CD4-positive, CD25-positive, alpha-beta regulatory T cell (primary cell): Measurements from ENCODE around the gene CERS6. TPM values are rescaled to one million over a fixed set of nuclear protein-coding genes. Genes with fewer than 3 reads are reported as not detected.

Experiments used
- ATAC-seq, 2 donors: fragments of 150-1000 bp; cut with Tn5 transposase; one replicate each; pipeline ENCODE4 v1.10.0; 2021; ENCODE audit warnings: low read depth in 2 of 2, moderate number of reproducible peaks in 2 of 2, moderate library complexity in 1 of 2
- DNase-seq, 3 donors: peaks; one replicate each; pipeline versions ENCODE4 v3.0.0 to v3.0.0-alpha.2; 2012 to 2022; ENCODE audit warnings: mixed read lengths in 1 of 3
- H3K27ac ChIP-seq: one replicate; pipeline ENCODE4 v1.7.0; 2013; ENCODE audit warnings: mild to moderate bottlenecking, low read length; ENCODE audit not compliant: insufficient read depth, poor library complexity, severe bottlenecking
- H3K27me3 ChIP-seq: one replicate; pipeline ENCODE4 v1.7.0; 2013; ENCODE audit warnings: low read length; ENCODE audit not compliant: control insufficient read depth, insufficient read depth
- H3K36me3 ChIP-seq: one replicate; pipeline ENCODE4 v1.7.0; 2013; ENCODE audit warnings: mild to moderate bottlenecking, low read length, moderate library complexity; ENCODE audit not compliant: control insufficient read depth, insufficient read depth
- H3K4me1 ChIP-seq: 2 replicates; pipeline ENCODE4 v1.7.0; 2013; ENCODE audit warnings: mild to moderate bottlenecking, low read length; ENCODE audit not compliant: insufficient read depth, control insufficient read depth, poor library complexity, severe bottlenecking
- H3K4me3 ChIP-seq: one replicate; pipeline ENCODE4 v1.7.0; 2013; ENCODE audit warnings: low read depth, mild to moderate bottlenecking, low read length, moderate library complexity
- H3K9me3 ChIP-seq, 2 experiments: 1 replicate in 1 of 2; 2 replicates in 1 of 2; pipeline ENCODE4 v1.7.0; 2013; ENCODE audit warnings: low read length in 2 of 2, mild to moderate bottlenecking in 1 of 2, moderate library complexity in 1 of 2; ENCODE audit not compliant: control insufficient read depth in 2 of 2
- H3K27ac Mint-ChIP-seq, 3 donors: one replicate each; pipeline ENCODE4 v1.8.0; 2020 to 2022; ENCODE audit warnings: mild to moderate bottlenecking in 3 of 3, mixed read lengths in 3 of 3, moderate library complexity in 2 of 3
- H3K27me3 Mint-ChIP-seq: one replicate; pipeline ENCODE4 v1.8.0; 2022; ENCODE audit warnings: mild to moderate bottlenecking, mixed read lengths
- H3K36me3 Mint-ChIP-seq: one replicate; pipeline ENCODE4 v1.8.0; 2020; ENCODE audit warnings: mixed read lengths
- H3K4me1 Mint-ChIP-seq, 4 donors: one replicate each; pipeline ENCODE4 v1.8.0; 2020 to 2022; ENCODE audit warnings: mixed read lengths in 4 of 4, mild to moderate bottlenecking in 1 of 4
- H3K4me3 Mint-ChIP-seq, 4 donors: one replicate each; pipeline ENCODE4 v1.8.0; 2020 to 2022; ENCODE audit warnings: mild to moderate bottlenecking in 4 of 4, mixed read lengths in 4 of 4, moderate library complexity in 3 of 4
- H3K9me3 Mint-ChIP-seq, 7 donors: one replicate each; pipeline ENCODE4 v1.8.0; 2020 to 2022; ENCODE audit warnings: mixed read lengths in 7 of 7, mild to moderate bottlenecking in 3 of 7, moderate library complexity in 2 of 7
- polyA plus RNA-seq, 4 donors: library from polyadenylated mRNA; unstranded; fragments of 300-500 nt; fragmentation: Illumina TruSeq; gene quantifications; one replicate each; pipeline ENCODE4 v1.2.3, GENCODE V29; 2021
- total RNA-seq: library from RNA; stranded (reverse); gene quantifications from one replicate; pipeline ENCODE4 v1.2.3, GENCODE V29; 2022

Gene CERS6
- total and polyA plus RNA-seq, 5 donors from 2014 or later = 1.3 to 5.3 (median 3.6) TPM

DNA sequence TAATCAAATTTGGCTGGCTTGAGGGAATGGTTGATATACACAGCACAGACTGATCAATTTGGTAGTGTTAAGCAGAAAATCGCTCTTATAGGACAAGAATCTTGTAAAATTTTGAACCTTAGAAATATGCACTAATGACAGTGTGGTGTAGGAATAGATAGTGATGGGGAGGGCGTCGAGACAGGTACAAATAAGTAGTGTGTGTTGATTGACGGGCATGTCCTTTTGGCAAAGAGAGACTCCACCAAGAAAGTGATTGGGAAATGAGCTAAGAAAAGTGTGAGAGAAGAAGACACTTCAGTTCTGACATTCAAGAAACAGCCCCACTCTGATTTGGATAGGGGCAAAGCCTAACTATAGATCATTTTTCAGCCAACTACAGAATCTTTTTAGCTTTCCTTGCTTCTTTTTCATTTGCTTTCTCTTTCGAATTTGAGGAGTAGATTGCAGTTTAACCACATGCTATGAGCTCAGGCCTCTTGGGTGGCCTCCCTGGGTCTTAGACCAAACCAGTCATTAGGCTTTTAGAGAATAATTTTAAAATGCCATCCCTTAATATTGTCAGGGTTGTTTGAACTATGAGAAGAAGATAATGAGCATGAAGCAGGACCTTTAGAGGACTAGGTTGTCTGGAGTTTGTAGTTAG, 127.1 kb downstream of the CERS6 start:
- Histone ChIP-seq H3K27me3 (no peaks in the 10 kb centered on the region), H3K4me1 (peaks cover 8% of the 10 kb centered on the region), H3K4me3 (no peak overlapping the region), H3K27ac (no peak overlapping the region), H3K9me3 (no peaks in the 10 kb centered on the region), H3K36me3 (no peaks in the 10 kb centered on the region)
- ATAC-seq (no peak), DNase-seq (peak in 1 of 3 donors; percentile 27)
- H3K9me3 Mint-ChIP-seq = no peaks in the 10 kb centered on the region
- peak overlapping the region in 1 of 4 donors; percentile 12 for H3K4me3 Mint-ChIP-seq
- H3K27ac Mint-ChIP-seq = peak overlapping the region in 2 of 3 donors; percentile 18 to 34
- H3K4me1 Mint-ChIP-seq = peaks cover 4 to 50% (median 23%) of the 10 kb centered on the region in 4 donors
- H3K36me3 Mint-ChIP-seq = no peaks in the 10 kb centered on the region
- H3K27me3 Mint-ChIP-seq = no peaks in the 10 kb centered on the region

DNA sequence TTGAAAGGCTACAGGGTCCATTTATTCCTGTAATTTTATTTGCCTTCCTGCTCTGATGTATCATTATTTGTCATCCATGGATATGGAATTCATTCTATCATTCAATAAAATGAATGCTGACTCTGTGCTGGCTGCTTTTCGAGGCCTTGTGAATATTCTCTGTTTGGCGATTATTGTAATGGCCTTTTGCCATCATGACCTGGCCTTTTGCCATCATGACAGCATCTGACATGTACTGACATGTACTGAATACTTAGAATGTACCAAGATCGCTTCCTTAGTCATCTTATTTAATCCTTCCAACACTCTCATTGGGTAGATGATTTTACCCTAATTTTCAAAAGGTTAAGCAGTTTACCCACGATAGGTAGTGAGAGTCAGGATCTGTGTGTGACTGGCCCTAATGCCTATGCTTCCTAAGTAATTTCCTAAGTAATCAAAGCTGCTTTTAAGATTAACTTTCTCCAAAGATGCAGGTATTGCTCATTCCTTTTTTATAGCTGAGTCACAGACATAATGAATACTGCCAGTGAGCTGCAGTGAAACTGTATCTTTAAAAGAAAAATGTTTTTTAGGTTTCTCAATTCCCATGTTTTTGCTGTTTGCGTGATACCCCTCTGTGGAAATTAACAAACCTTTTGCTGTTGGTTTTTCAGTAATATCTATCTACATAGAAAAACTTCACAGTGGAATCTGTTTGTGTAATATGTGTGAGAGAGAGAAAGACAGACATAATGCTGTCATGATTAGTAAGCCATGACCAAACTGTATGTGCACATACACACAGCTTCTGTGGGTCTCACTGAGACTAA, 127.8 kb downstream of the CERS6 start:
- H3K27ac ChIP-seq = no peak overlapping the region
- ATAC-seq = no peak
- DNase-seq = no peak
- no peaks in the 10 kb centered on the region for H3K27me3 ChIP-seq
- no peaks in the 10 kb centered on the region for H3K36me3 ChIP-seq
- no peak overlapping the region for H3K4me3 ChIP-seq
- no peaks in the 10 kb centered on the region for H3K9me3 ChIP-seq
- Mint-ChIP-seq H3K4me3 (no peak overlapping the region), H3K36me3 (no peaks in the 10 kb centered on the region), H3K27ac (peak overlapping the region; percentile 17 to 41 (median 34)), H3K9me3 (no peaks in the 10 kb centered on the region), H3K4me1 (peaks cover 4 to 48% (median 23%) of the 10 kb centered on the region in 4 donors), H3K27me3 (no peaks in the 10 kb centered on the region)
- H3K4me1 ChIP-seq = peaks cover 8% of the 10 kb centered on the region

DNA sequence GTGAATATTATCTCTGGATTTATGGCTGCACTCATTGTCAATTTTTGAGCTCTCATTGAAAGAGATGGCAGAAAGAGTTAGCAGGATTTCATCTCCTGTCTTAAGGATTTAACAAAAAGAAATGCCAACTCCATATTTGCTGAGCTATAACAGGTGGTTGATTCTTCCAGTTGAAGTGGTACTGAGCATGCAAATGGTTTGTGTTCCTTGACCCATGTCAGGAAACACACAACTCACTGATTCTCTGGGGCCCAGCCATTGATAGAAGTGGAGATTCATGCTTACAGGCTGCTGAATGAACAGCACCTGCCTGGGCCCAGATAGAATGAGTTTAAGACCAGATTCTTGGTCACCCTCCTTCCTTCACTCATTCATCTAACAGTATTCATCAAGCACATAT, 128.8 kb downstream of the CERS6 start:
- DNase-seq (no peak), ATAC-seq (no peak)
- Histone ChIP-seq H3K36me3 (no peaks in the 10 kb centered on the region), H3K4me3 (no peak overlapping the region), H3K27ac (no peak overlapping the region), H3K27me3 (no peaks in the 10 kb centered on the region), H3K4me1 (peaks cover 8% of the 10 kb centered on the region), H3K9me3 (no peaks in the 10 kb centered on the region)
- H3K9me3 Mint-ChIP-seq = no peaks in the 10 kb centered on the region
- H3K27ac Mint-ChIP-seq = no peak overlapping the region
- H3K4me3 Mint-ChIP-seq = no peak overlapping the region
- H3K36me3 Mint-ChIP-seq = no peaks in the 10 kb centered on the region
- no peaks in the 10 kb centered on the region for H3K27me3 Mint-ChIP-seq
- peaks cover 4 to 45% (median 22%) of the 10 kb centered on the region in 4 donors for H3K4me1 Mint-ChIP-seq

DNA sequence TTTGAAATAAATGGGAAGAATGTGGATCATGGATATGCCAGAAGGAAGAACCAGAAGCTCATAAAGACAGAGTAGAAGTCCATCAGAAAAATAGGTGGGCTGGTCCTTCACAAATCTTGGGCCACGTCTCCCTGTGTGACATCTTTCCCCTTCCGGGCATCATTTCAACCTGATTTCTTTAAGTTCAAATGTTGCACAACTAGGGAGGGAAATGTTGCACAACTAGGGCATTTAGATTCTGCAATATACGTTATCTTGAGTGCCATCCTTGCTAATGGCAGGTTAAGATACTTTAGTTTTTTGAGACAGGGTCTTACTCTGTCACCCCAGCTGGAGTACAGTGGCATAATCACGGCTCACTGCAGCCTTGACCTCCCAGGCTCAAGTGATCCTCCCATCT, 129.6 kb downstream of the CERS6 start:
- no peaks in the 10 kb centered on the region for H3K36me3 Mint-ChIP-seq
- H3K27ac Mint-ChIP-seq = no peak overlapping the region
- peaks cover under 1 to 42% (median 20%) of the 10 kb centered on the region in 4 donors for H3K4me1 Mint-ChIP-seq
- no peak for ATAC-seq
- no peaks in the 10 kb centered on the region for H3K9me3 Mint-ChIP-seq
- DNase-seq = no peak
- Histone ChIP-seq H3K4me3 (no peak overlapping the region), H3K27me3 (no peaks in the 10 kb centered on the region), H3K36me3 (no peaks in the 10 kb centered on the region), H3K4me1 (peaks cover 8% of the 10 kb centered on the region), H3K27ac (no peak overlapping the region), H3K9me3 (no peaks in the 10 kb centered on the region)
- no peak overlapping the region for H3K4me3 Mint-ChIP-seq
- H3K27me3 Mint-ChIP-seq = no peaks in the 10 kb centered on the region

DNA sequence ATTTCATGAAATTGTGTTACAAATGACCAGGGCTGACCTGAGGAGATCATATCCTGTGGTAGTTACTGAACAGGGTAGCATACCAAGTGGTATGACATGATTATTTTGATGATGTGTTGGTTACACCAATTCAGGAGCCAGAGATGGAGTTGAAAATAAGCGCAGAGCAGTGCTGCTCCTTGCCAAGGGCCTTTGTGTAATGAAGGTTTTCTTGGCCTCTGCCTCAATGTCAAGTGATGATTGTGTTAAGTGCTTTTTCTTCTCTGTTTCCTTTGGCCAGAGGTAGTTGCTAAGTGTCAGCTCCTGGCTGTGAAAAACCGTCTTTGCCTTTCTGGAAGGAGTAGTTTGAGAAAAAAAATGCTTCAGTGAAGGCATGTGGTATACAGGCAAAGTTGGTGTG, 131.2 kb downstream of the CERS6 start:
- Mint-ChIP-seq H3K27ac (no peak overlapping the region), H3K27me3 (no peaks in the 10 kb centered on the region), H3K9me3 (peaks cover 0 to 2% (median 0%) of the 10 kb centered on the region in 7 donors), H3K4me1 (peaks cover 0 to 27% (median 13%) of the 10 kb centered on the region in 4 donors), H3K4me3 (no peak overlapping the region), H3K36me3 (no peaks in the 10 kb centered on the region)
- Histone ChIP-seq H3K27me3 (no peaks in the 10 kb centered on the region), H3K4me3 (no peak overlapping the region), H3K36me3 (no peaks in the 10 kb centered on the region), H3K4me1 (peaks cover under 1% of the 10 kb centered on the region), H3K27ac (no peak overlapping the region), H3K9me3 (no peaks in the 10 kb centered on the region)
- no peak for ATAC-seq
- no peak for DNase-seq

DNA sequence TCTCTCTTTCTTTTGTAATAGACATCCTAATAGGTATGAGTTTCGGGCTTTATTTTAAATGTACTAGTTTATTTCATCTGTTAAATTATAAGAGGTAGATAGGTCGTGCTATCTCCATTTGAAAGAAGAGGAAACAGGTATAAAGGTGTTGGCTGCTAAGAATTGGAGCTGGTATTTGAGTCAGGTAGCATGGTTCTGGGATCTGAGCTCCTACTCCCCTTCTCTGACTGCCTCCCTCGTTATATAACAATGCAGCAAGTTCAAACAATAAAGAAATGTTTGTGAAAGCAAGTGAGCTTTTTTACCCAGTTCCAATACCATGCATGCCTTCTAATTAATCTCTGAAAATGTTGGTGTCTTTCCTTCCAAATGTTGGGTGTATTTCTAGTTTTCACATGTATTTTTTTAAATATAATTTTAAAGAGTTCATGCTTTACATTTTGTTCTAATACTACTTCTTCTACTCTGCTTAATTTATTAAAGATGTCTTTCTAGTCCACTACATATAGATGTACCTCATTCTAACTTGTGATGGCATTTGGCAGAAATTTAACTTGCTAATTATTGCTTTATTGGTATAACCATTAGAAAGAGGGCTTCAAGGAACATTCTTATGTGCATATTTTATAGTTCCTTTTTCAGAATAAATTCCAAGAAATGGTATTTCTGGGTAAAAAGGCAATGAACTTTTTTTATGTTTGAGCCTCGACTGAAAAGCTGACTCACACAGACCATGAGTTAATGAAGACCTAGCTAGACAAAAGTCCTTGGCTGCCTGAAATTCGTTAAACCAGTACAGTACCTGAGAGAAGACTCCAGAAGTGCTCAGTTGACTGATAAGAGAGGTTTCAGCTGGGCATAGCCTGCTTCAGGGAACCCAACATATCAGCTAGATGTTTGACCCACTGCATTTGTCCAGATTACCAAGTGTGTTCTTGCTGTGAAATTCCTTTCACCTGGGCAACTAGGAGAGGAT, 133.5 kb downstream of the CERS6 start:
- DNase-seq = no peak
- no peak for ATAC-seq
- Mint-ChIP-seq H3K4me3 (no peak overlapping the region), H3K4me1 (peaks cover 0 to 12% (median 2%) of the 10 kb centered on the region in 4 donors), H3K27ac (no peak overlapping the region), H3K36me3 (no peaks in the 10 kb centered on the region), H3K27me3 (no peaks in the 10 kb centered on the region), H3K9me3 (peaks cover 0 to 2% (median 0%) of the 10 kb centered on the region in 7 donors)
- H3K27me3 ChIP-seq = no peaks in the 10 kb centered on the region
- H3K4me3 ChIP-seq = no peak overlapping the region
- no peak overlapping the region for H3K27ac ChIP-seq
- H3K9me3 ChIP-seq = no peaks in the 10 kb centered on the region
- no peaks in the 10 kb centered on the region for H3K4me1 ChIP-seq
- no peaks in the 10 kb centered on the region for H3K36me3 ChIP-seq

DNA sequence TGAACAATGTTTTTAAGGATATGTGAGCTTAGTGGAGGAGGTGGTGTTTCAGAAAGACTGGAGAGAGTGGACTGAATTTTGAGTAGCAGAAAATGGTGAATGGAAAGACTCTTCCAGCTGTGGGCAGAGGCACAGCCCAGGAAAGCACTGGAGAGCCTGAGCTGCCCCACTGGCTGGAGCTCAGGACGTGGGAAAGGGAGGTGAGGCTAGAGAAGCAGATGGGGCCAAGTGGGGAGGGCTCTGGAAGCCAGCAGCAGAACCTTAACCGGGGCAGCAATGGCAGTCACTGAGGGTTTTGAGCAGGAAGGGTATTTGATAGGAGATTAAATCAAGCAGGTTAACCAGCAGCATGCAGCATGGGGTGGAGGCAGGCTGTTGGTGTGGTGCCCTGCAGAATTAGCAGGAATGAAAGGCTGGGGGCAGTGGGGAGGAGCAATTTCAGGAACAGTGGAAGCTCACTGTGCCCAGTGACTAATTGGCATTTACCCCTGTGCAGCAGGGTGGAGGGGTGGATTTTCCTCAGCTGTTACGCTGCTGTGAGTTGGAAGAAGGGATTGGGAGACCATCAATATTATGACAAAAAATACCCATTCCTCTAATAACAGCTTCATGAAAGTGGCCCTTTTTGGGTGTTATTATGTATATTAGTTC, 136.2 kb downstream of the CERS6 start:
- no peak overlapping the region for H3K4me3 Mint-ChIP-seq
- no peaks in the 10 kb centered on the region for H3K27me3 ChIP-seq
- no peaks in the 10 kb centered on the region for H3K36me3 Mint-ChIP-seq
- H3K4me3 ChIP-seq = no peak overlapping the region
- DNase-seq (no peak), ATAC-seq (no peak)
- H3K27ac ChIP-seq = no peak overlapping the region
- no peaks in the 10 kb centered on the region for H3K36me3 ChIP-seq
- H3K4me1 ChIP-seq = no peaks in the 10 kb centered on the region
- H3K9me3 Mint-ChIP-seq = peaks cover 0 to 2% (median 0%) of the 10 kb centered on the region in 7 donors
- peaks cover 0 to 12% (median 9%) of the 10 kb centered on the region in 4 donors for H3K4me1 Mint-ChIP-seq
- no peaks in the 10 kb centered on the region for H3K27me3 Mint-ChIP-seq
- no peaks in the 10 kb centered on the region for H3K9me3 ChIP-seq
- peak overlapping the region in 2 of 3 donors; percentile 20 to 21 for H3K27ac Mint-ChIP-seq
